HG03097 (cell line): Measurements from ENCODE around the gene RRP1.
"Not testable (repeated sequence)": the region's sequence is repeated elsewhere in the genome, so short reads cannot be mapped to it uniquely, and the experiment has no call there.

ENCODE experiments used
- ATAC-seq: cut with Tn5 transposase; IDR thresholded peaks from one replicate; pipeline ENCODE4 v1.9.1; 2021; ENCODE audit not compliant: unreplicated experiment, low FRiP score

RRP1 gene

GRCh38 chr21:43832648-43833047 is 43.3 kb downstream of the RRP1 start:
- no peak for ATAC-seq

- no peak for ATAC-seq
Observed at GRCh38 chr21:43834146-43834905, 44.9 kb downstream of the RRP1 start.

GRCh38 chr21:43835050-43835449 is 45.7 kb downstream of the RRP1 start:
- ATAC-seq, result no peak

- no peak for ATAC-seq
Observed at GRCh38 chr21:43835861-43836260, 46.5 kb downstream of the RRP1 start.

GRCh38 chr21:43836616-43837015 is 47.2 kb downstream of the RRP1 start:
- no peak for ATAC-seq

- ATAC-seq, result no peak
Observed at GRCh38 chr21:43840259-43840658, 50.9 kb downstream of the RRP1 start.

GRCh38 chr21:43842742-43843141 is 53.4 kb downstream of the RRP1 start:
- ATAC-seq, result no peak

GRCh38 chr21:43844906-43845305 is 55.5 kb downstream of the RRP1 start:
- not testable (repeated sequence) for ATAC-seq

- no peak for ATAC-seq
Observed at GRCh38 chr21:43845386-43845785, 56.0 kb downstream of the RRP1 start.

GRCh38 chr21:43846430-43846829 is 57.1 kb downstream of the RRP1 start:
- ATAC-seq, result no peak

GRCh38 chr21:43847301-43847700 is 57.9 kb downstream of the RRP1 start:
- ATAC-seq, result no peak

GRCh38 chr21:43848771-43849170 is 59.4 kb downstream of the RRP1 start:
- no peak for ATAC-seq

GRCh38 chr21:43849532-43850299 is 60.3 kb downstream of the RRP1 start:
- no peak for ATAC-seq

- no peak for ATAC-seq
Observed at GRCh38 chr21:43850728-43851295, 61.4 kb downstream of the RRP1 start.

- ATAC-seq, result no peak
Observed at GRCh38 chr21:43851593-43851992, 62.2 kb downstream of the RRP1 start.

GRCh38 chr21:43853851-43854772 is 64.7 kb downstream of the RRP1 start:
- no peak for ATAC-seq
